Gastrocnemius medialis (tissue), 4 donors: ENCODE measurements around the gene GPR176. TPM values are rescaled to one million over a fixed set of nuclear protein-coding genes. Genes with fewer than 3 reads are reported as not detected.
A peak's percentile ranks its signal among the peaks of the same experiment; 100 is the strongest.

Source experiments
- ATAC-seq, 2 donors: fragments of 150-250 bp; one replicate each; pipeline ENCODE4 v1.9.1; 2016
- DNase-seq, 2 donors: peaks; one replicate each; pipeline ENCODE4 v3.0.0-alpha.2; 2019
- H3K27ac ChIP-seq, 4 donors: fragments of 200-600 bp; sonication (generic); 1 replicate in 1 of 4; 2 replicates in 3 of 4; pipeline ENCODE4 v1.5.1; 2016 to 2018; ENCODE audit warnings: mild to moderate bottlenecking in 2 of 4, moderate library complexity in 1 of 4
- H3K27me3 ChIP-seq, 3 donors: fragments of 200-600 bp; sonication (generic) in 2 of 3; 1 replicate in 1 of 3; 2 replicates in 2 of 3; pipeline versions ENCODE4 v1.5.1 to v1.6.0; 2016 to 2019; ENCODE audit warnings: mild to moderate bottlenecking in 1 of 3, moderate library complexity in 1 of 3
- H3K36me3 ChIP-seq, 2 donors: fragments of 200-600 bp; sonication (generic) in 1 of 2; one replicate each; pipeline ENCODE4 v1.5.1; 2017 to 2018
- H3K4me1 ChIP-seq, 2 donors: fragments of 200-600 bp; sonication (generic) in 1 of 2; one replicate each; pipeline ENCODE4 v1.5.1; 2016 to 2017; ENCODE audit warnings: mild to moderate bottlenecking in 2 of 2
- H3K4me3 ChIP-seq, 4 donors: fragments of 200-600 bp; sonication (generic) in 3 of 4; 1 replicate in 1 of 4; 2 replicates in 3 of 4; pipeline ENCODE4 v1.5.1; 2016 to 2019; ENCODE audit warnings: mild to moderate bottlenecking in 2 of 4
- H3K9me3 ChIP-seq, 3 donors: fragments of 200-600 bp; sonication (generic) in 2 of 3; 1 replicate in 1 of 3; 2 replicates in 2 of 3; pipeline ENCODE4 v1.5.1; 2016 to 2019
- POLR2A ChIP-seq, 2 donors: fragments of 450-650 bp; IDR thresholded peaks; one replicate each; pipeline ENCODE4 v1.6.1; 2017; ENCODE audit warnings: antibody characterized with exemption in 2 of 2, mild to moderate bottlenecking in 2 of 2, moderate library complexity in 2 of 2
- in situ Hi-C, 4 donors: fragments of 200-750 bp; cut with MboI; loops; one replicate each; pipeline versions ENCODE4 v1.15.0 to v1.8.0; 2017; ENCODE audit warnings: low sequenced_read_pairs in 4 of 4
- intact Hi-C: fragments of 100-400 bp; cut with DNase I; formaldehyde crosslinking; loops from one replicate; pipeline ENCODE4 v1.15.1; 2023; ENCODE audit warnings: low total_unique reads
- total RNA-seq, 4 donors: library from RNA; depleted of rRNA; stranded (reverse); fragments of >200 nt; gene quantifications; one replicate each; pipeline versions ENCODE4 v1.1.0 to v1.2.3, GENCODE V29; 2016
- TF ChIP-seq, protein P1 (sequence below), 5 experiments: fragments of 450-650 bp in 3 of 5; fragments of 200-600 bp in 2 of 5; sonication (generic) in 2 of 5; IDR thresholded peaks in 4 of 5; conservative IDR thresholded peaks in 1 of 5; 1 replicate in 4 of 5; 2 replicates in 1 of 5; pipeline ENCODE4 v1.5.1; 2016 to 2019; ENCODE audit warnings: antibody characterized with exemption in 5 of 5, mild to moderate bottlenecking in 3 of 5, moderate library complexity in 3 of 5

GPR176 gene
- total RNA-seq, 4 donors from 2014 or later: 1.1 to 3.0 (median 1.7) TPM

DNA sequence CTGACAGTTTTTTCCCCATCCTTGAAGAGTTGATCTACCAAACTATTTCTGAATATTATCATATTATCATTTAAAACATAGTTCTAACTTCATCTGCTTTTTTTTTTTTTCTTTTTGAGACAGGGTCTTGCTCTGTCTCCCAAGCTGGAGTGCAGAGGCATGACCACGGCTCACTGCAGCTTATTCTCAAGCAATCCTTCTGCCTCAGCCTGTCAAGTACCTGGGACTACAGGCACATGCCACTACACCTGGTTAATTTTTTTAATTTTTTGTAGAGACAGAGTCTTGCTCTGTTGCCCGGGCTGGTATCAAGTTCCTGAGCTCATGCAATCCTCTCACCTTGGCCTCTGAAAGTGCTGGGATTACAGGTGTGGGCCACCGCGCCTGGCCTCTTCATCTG lies 15.2 kb upstream of the GPR176 start:
- Histone ChIP-seq H3K4me1 (peaks cover 20 to 22% of the 10 kb centered on the region in 2 donors), H3K27ac (peak overlapping the region in 1 of 4 donors; percentile 89), H3K4me3 (peak overlapping the region in 1 of 4 donors; percentile 77), H3K9me3 (no peaks in the 10 kb centered on the region), H3K27me3 (no peaks in the 10 kb centered on the region), H3K36me3 (peaks cover 0 to 4% of the 10 kb centered on the region in 2 donors)
- intact Hi-C loops (loop anchor here (2.0 to 10.0 kb wide), 2 partner anchors 16 to 170 kb away; partner anchors contain the start of gene BMF), in situ Hi-C loops (no loop called here)
- TF ChIP-seq POLR2A (IDR thresholded peaks at IDR 0.05): no peak
- TF ChIP-seq, protein P1, sequence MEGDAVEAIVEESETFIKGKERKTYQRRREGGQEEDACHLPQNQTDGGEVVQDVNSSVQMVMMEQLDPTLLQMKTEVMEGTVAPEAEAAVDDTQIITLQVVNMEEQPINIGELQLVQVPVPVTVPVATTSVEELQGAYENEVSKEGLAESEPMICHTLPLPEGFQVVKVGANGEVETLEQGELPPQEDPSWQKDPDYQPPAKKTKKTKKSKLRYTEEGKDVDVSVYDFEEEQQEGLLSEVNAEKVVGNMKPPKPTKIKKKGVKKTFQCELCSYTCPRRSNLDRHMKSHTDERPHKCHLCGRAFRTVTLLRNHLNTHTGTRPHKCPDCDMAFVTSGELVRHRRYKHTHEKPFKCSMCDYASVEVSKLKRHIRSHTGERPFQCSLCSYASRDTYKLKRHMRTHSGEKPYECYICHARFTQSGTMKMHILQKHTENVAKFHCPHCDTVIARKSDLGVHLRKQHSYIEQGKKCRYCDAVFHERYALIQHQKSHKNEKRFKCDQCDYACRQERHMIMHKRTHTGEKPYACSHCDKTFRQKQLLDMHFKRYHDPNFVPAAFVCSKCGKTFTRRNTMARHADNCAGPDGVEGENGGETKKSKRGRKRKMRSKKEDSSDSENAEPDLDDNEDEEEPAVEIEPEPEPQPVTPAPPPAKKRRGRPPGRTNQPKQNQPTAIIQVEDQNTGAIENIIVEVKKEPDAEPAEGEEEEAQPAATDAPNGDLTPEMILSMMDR (IDR thresholded peaks at IDR 0.05 in 4 of 5, conservative IDR thresholded peaks at IDR 0.05 in 1 of 5): no peak
- DNase-seq (no peak), ATAC-seq (no peak)

DNA sequence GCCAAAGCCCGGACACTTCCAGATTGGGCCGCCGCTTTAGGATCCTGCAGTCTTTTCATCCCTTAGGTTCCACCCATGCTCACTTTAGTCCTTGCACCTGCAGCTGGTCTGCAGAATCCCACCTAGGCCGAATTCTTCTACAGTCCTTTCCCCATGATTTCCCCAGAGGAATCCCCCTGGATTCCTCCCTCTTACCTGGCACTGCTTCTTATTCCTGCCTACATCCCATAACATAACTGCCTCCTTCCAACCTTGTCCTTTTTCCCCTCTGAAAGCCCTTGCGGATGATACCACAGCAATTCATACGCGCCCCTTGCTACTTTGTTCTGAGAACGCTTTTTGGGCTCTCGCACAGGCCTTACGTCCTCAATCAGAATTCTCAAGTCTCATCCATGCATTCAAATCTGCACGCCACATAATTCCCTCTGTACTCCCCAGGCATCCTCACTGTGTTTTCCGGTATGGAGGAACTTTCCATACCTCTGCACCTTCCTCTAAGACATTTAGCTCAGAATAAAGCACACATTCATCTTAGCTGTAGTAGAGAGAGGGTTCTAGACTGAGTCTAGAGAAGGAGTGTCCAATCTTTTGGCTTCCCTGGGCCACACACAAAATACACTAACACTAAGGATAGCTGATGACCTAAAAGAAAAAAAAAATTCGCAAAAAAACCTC lies 14.5 kb upstream of the GPR176 start:
- no peaks in the 10 kb centered on the region for H3K9me3 ChIP-seq
- H3K27ac ChIP-seq: peak overlapping the region; percentile 81 to 89 (median 88)
- DNase-seq: no peak
- TF ChIP-seq POLR2A (IDR thresholded peaks at IDR 0.05): no peak
- TF ChIP-seq, protein P1 (IDR thresholded peaks at IDR 0.05 in 4 of 5, conservative IDR thresholded peaks at IDR 0.05 in 1 of 5): no peak
- H3K4me3 ChIP-seq: peak overlapping the region; percentile 76 to 82 (median 78)
- in situ Hi-C loops (no loop called here), intact Hi-C loops (loop anchor here (2.0 to 10.0 kb wide), 3 partner anchors 16 to 170 kb away; partner anchors contain the start of gene BMF)
- peak in 1 of 2 donors; percentile 15 for ATAC-seq
- no peaks in the 10 kb centered on the region for H3K36me3 ChIP-seq
- H3K4me1 ChIP-seq: peaks cover 20 to 22% of the 10 kb centered on the region in 2 donors
- no peaks in the 10 kb centered on the region for H3K27me3 ChIP-seq

DNA sequence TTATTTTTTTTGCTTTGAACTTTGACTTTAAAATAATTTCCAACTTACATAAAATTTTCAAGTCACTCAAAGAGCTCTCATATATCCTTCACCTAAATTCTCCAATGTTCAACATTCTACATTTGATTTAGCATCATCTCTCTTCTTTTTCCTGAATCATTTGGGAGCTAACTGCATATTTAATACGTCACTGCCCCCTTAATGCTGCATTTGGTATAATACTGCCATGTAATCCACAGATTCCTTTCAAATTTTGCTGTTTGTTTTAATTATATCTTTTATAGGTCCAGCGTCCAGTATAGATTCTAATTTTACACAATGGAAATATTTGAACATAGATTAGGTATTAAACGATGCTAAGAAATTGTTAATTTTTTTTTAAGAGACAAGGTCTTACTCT lies 11.5 kb upstream of the GPR176 start:
- TF ChIP-seq, protein P1 (IDR thresholded peaks at IDR 0.05 in 4 of 5, conservative IDR thresholded peaks at IDR 0.05 in 1 of 5): no peak
- no peak for TF ChIP-seq POLR2A (IDR thresholded peaks at IDR 0.05)
- in situ Hi-C loops: no loop called here
- H3K4me1 ChIP-seq: peaks cover 17 to 20% of the 10 kb centered on the region in 2 donors
- H3K27ac ChIP-seq: no peak overlapping the region
- H3K9me3 ChIP-seq: no peaks in the 10 kb centered on the region
- intact Hi-C loops: loop anchor here (5.0 to 10.0 kb wide), 2 partner anchors 129 to 173 kb away; partner anchors contain the start of gene BMF
- no peaks in the 10 kb centered on the region for H3K36me3 ChIP-seq
- H3K27me3 ChIP-seq: no peaks in the 10 kb centered on the region
- no peak overlapping the region for H3K4me3 ChIP-seq
- ATAC-seq: no peak
- DNase-seq: no peak

DNA sequence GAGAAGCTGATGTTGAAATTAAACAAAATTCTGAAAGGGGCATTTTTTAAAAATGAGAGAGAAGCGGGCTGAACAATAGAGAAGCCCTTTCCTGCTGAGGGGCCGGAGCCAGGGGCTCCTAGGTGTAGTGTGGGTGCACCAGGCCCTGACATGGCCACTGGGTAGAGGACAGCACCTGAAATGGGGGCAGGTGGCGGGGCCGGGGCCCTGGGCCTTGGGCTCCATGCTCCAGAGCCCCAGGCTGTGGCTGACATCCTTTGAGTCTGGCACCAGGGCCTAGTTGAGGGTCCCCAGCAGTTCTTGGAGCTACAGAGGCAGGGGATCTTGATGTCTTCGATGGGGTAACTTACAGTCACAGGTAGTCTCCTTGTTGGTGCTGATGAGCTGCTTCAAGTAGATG lies 6.5 kb upstream of the GPR176 start:
- intact Hi-C loops: no loop called here
- Histone ChIP-seq H3K27me3 (no peaks in the 10 kb centered on the region), H3K9me3 (no peaks in the 10 kb centered on the region), H3K4me1 (no peaks in the 10 kb centered on the region), H3K27ac (no peak overlapping the region), H3K36me3 (no peaks in the 10 kb centered on the region), H3K4me3 (no peak overlapping the region)
- in situ Hi-C loops: no loop called here
- ATAC-seq: no peak
- DNase-seq: no peak
- TF ChIP-seq, protein P1 (IDR thresholded peaks at IDR 0.05 in 4 of 5, conservative IDR thresholded peaks at IDR 0.05 in 1 of 5): no peak
- TF ChIP-seq POLR2A (IDR thresholded peaks at IDR 0.05): no peak
